NB4 (cell line): ENCODE measurements around the gene HNMT.

Experiments used
- DNase-seq: peaks from one replicate; pipeline ENCODE4 v3.0.0; 2010; ENCODE audit warnings: low read depth
- H3K4me3 ChIP-seq: one replicate; pipeline ENCODE4 v1.5.1; 2011; ENCODE audit warnings: mild to moderate bottlenecking, low read depth, low read length, moderate library complexity
- CTCF ChIP-seq: IDR thresholded peaks from one replicate; pipeline ENCODE4 v1.5.1; 2012; ENCODE audit warnings: low read depth, low read length
- MAX ChIP-seq: IDR thresholded peaks from 2 replicates; pipeline ENCODE4 v1.6.1; 2011; ENCODE audit warnings: low read depth, low read length
- MYC ChIP-seq: IDR thresholded peaks from 2 replicates; pipeline ENCODE4 v1.6.1; 2011; ENCODE audit warnings: low read depth, low read length
- POLR2A ChIP-seq: IDR thresholded peaks from 2 replicates; pipeline ENCODE4 v1.6.1; 2011; ENCODE audit warnings: mild to moderate bottlenecking; ENCODE audit not compliant: insufficient read length; ENCODE audit errors: extremely low read depth

Gene HNMT

GRCh38 chr2:138013639-138014038, 49.4 kb downstream of the HNMT start:
- DNase-seq, result no peak
- no peak overlapping the region for H3K4me3 ChIP-seq
- TF ChIP-seq CTCF, result no peak
- no peak for TF ChIP-seq POLR2A

GRCh38 chr2:138015494-138015893, 51.2 kb downstream of the HNMT start:
- no peak for TF ChIP-seq MAX
- TF ChIP-seq CTCF, result no peak
- TF ChIP-seq POLR2A, result no peak
- no peak for TF ChIP-seq MYC
- no peak overlapping the region for H3K4me3 ChIP-seq
- no peak for DNase-seq

GRCh38 chr2:138016351-138017087, 52.2 kb downstream of the HNMT start:
- H3K4me3 ChIP-seq, result no peak overlapping the region
- no peak for DNase-seq
- no peak for TF ChIP-seq POLR2A
- no peak for TF ChIP-seq MAX
- no peak for TF ChIP-seq CTCF
- no peak for TF ChIP-seq MYC

GRCh38 chr2:138017824-138018223, 53.6 kb downstream of the HNMT start:
- no peak overlapping the region for H3K4me3 ChIP-seq
- TF ChIP-seq CTCF, result no peak
- no peak for TF ChIP-seq POLR2A
- TF ChIP-seq MAX, result no peak
- DNase-seq, result no peak

GRCh38 chr2:138018866-138019688, 54.8 kb downstream of the HNMT start:
- TF ChIP-seq MAX (no peak), MYC (no peak), CTCF (no peak), POLR2A (no peak)
- no peak overlapping the region for H3K4me3 ChIP-seq
- DNase-seq, result no peak

- H3K4me3 ChIP-seq, result no peak overlapping the region
- TF ChIP-seq POLR2A, result no peak
- TF ChIP-seq MYC, result no peak
- no peak for TF ChIP-seq MAX
- no peak for TF ChIP-seq CTCF
- DNase-seq, result no peak
These were observed 56.2 kb downstream of the HNMT start for GRCh38 chr2:138020432-138020831.
